Lung (tissue), 12 donors: ENCODE data around the gene SPATA32. TPM values are rescaled to one million over a fixed set of nuclear protein-coding genes. Genes with fewer than 3 reads are reported as not detected.

Source experiments
- ATAC-seq: fragments of 200-7000 bp; cut with Tn5 transposase; one replicate; pipeline ENCODE4 v1.9.1; 2020; ENCODE audit warnings: moderate number of reproducible peaks; ENCODE audit not compliant: insufficient read depth, low FRiP score
- DNase-seq, 3 donors: peaks; one replicate each; pipeline ENCODE4 v3.0.0-alpha.2; 2013 to 2017
- H3K27ac ChIP-seq, 2 donors: one replicate each; pipeline ENCODE4 v1.5.1; 2013; ENCODE audit warnings: mild to moderate bottlenecking in 2 of 2, moderate library complexity in 2 of 2, control low read depth in 1 of 2, inconsistent platforms in 1 of 2, low read depth in 1 of 2, low read length in 1 of 2
- H3K27me3 ChIP-seq, 3 donors: one replicate each; pipeline ENCODE4 v1.5.1; 2013; ENCODE audit warnings: low read length in 2 of 3; ENCODE audit not compliant: control insufficient read depth in 3 of 3, insufficient read depth in 3 of 3
- H3K36me3 ChIP-seq, 4 donors: one replicate each; pipeline ENCODE4 v1.5.1; 2013; ENCODE audit warnings: low read length in 4 of 4, mild to moderate bottlenecking in 1 of 4, moderate library complexity in 1 of 4; ENCODE audit not compliant: control insufficient read depth in 4 of 4, insufficient read depth in 4 of 4
- H3K4me1 ChIP-seq, 5 donors: one replicate each; pipeline ENCODE4 v1.5.1; 2013; ENCODE audit warnings: low read length in 5 of 5, mild to moderate bottlenecking in 2 of 5, moderate library complexity in 1 of 5; ENCODE audit not compliant: control insufficient read depth in 5 of 5, insufficient read depth in 5 of 5
- H3K4me3 ChIP-seq: one replicate; pipeline ENCODE4 v1.5.1; 2013; ENCODE audit warnings: mild to moderate bottlenecking, control low read depth, moderate library complexity
- H3K9ac ChIP-seq, 2 donors: one replicate each; pipeline ENCODE4 v1.5.1; 2013; ENCODE audit warnings: low read length in 2 of 2, control low read depth in 1 of 2; ENCODE audit not compliant: insufficient read depth in 1 of 2
- H3K9me3 ChIP-seq, 4 donors: one replicate each; pipeline ENCODE4 v1.5.1; 2013; ENCODE audit warnings: low read length in 3 of 4, mild to moderate bottlenecking in 1 of 4, moderate library complexity in 1 of 4; ENCODE audit not compliant: control insufficient read depth in 4 of 4, insufficient read depth in 3 of 4
- CTCF ChIP-seq: IDR thresholded peaks from 2 replicates; pipeline ENCODE4 v1.5.1; 2012; ENCODE audit warnings: mild to moderate bottlenecking; ENCODE audit errors: control extremely low read depth, extremely low read depth
- WGBS, 2 donors: extraction: QIAGEN DNeasy Blood & Tissue Kit; methylation state at CpG; one replicate each; pipeline ENCODE4 v1.1.7; 2013; 5-methylcytosine and 5-hydroxymethylcytosine counted together
- polyA plus RNA-seq, 2 donors: library from polyadenylated mRNA; stranded (reverse); fragments of 200-250 nt; gene quantifications; one replicate each; pipeline ENCODE4 v1.2.1, GENCODE V29; 2013
- total RNA-seq, 2 donors: library from RNA; depleted of rRNA in 1 of 2; stranded (reverse); fragments of >200 nt in 1 of 2; gene quantifications; one replicate each; pipeline ENCODE4 v1.2.1, GENCODE V29; 2014 to 2021
- donor health status: control.
- donor health status: control.
- donor health status: Bipolar disorder and iron deficiency.
- donor health status: healthy.
- donor health status: DM: yes; HTN: yes; CAD: no.

Gene SPATA32
- total and polyA plus RNA-seq, 4 donors = 0.08 to 0.40 (median 0.21) TPM; not detected in 1

DNA sequence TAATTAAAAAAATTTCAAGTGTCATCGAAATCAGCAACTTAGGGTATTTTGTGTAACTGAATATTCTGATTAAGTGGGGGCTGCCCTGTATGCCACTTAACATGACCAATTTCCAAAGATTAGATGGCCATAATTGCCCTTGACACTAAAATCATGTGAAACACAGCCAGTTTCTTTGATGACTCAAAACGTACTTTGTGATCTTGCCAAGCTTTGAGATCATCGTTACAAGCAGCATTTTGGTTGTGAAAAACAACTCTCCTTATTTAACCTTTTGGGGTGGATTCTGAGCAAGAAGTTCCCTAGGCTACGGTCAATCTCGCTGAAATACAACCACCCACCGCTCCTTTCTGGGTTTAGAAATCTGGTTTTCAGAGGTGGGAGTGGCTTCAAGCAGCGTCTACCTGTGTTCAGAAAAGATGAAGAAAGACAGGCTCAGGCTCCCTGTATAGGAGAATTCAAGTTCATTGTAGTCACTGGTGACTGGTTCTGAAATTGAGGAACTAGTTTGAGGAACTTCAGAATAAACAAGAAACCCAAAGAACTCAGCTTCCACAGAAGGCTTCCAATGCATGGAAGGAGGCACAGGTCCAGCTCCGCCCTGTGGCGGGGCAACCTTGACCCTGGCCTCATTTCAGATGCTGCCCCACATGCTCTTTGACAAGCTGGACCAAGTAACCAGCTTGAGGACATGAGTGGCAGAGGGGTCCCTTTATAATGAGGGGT lies 45.6 kb upstream of the SPATA32 start:
- no peak overlapping the region for H3K4me3 ChIP-seq
- peak overlapping the region; percentile 54 to 65 for H3K27ac ChIP-seq
- H3K27me3 ChIP-seq = no peaks in the 10 kb centered on the region
- no peak overlapping the region for H3K9ac ChIP-seq
- WGBS, 2 donors = 25 to 30% methylated on average over 9 of the region's 9 CpGs
- ATAC-seq (peak; percentile 24), DNase-seq (no peak)
- H3K9me3 ChIP-seq = peaks cover 0 to 2% (median 0%) of the 10 kb centered on the region in 4 donors
- H3K4me1 ChIP-seq = peaks cover 22 to 49% (median 34%) of the 10 kb centered on the region in 5 donors
- peaks cover 0 to 5% (median 1%) of the 10 kb centered on the region in 4 donors for H3K36me3 ChIP-seq
- TF ChIP-seq CTCF = no peak

GRCh38 chr17:45306623-45307022 lies 44.7 kb upstream of the SPATA32 start:
- DNase-seq (no peak), ATAC-seq (no peak)
- no peak overlapping the region for H3K9ac ChIP-seq
- peaks cover 14 to 48% (median 27%) of the 10 kb centered on the region in 5 donors for H3K4me1 ChIP-seq
- TF ChIP-seq CTCF = no peak
- H3K4me3 ChIP-seq = no peak overlapping the region
- no peaks in the 10 kb centered on the region for H3K27me3 ChIP-seq
- peaks cover 0 to 5% (median 1%) of the 10 kb centered on the region in 4 donors for H3K36me3 ChIP-seq
- 87 to 92% methylated on average over 5 of the region's 5 CpGs for WGBS, 2 donors
- peaks cover 0 to 2% (median 0%) of the 10 kb centered on the region in 4 donors for H3K9me3 ChIP-seq
- H3K27ac ChIP-seq = peak overlapping the region in 1 of 2 donors; percentile 72

- Histone ChIP-seq H3K36me3 (peaks cover 0 to 5% (median 0%) of the 10 kb centered on the region in 4 donors), H3K9me3 (peaks cover 0 to 2% (median 0%) of the 10 kb centered on the region in 4 donors), H3K9ac (no peak overlapping the region), H3K4me1 (peaks cover 9 to 43% (median 22%) of the 10 kb centered on the region in 5 donors), H3K27me3 (no peaks in the 10 kb centered on the region), H3K27ac (peak overlapping the region; percentile 33 to 72), H3K4me3 (no peak overlapping the region)
- DNase-seq = no peak
- WGBS, 2 donors = 60 to 83% methylated on average over 4 of the region's 4 CpGs
- TF ChIP-seq CTCF = no peak
- no peak for ATAC-seq
Observed at GRCh38 chr17:45306094-45306493, 44.2 kb upstream of the SPATA32 start.
